Pancreas (tissue), 10 donors: Measurements from ENCODE around the gene SPRED1. TPM values are rescaled to one million over a fixed set of nuclear protein-coding genes. Genes with fewer than 3 reads are reported as not detected.

ENCODE experiments used
- ATAC-seq, 4 donors: fragments of 200-7000 bp; cut with Tn5 transposase; one replicate each; pipeline versions ENCODE4 v1.8.0 to v1.9.1; 2020; ENCODE audit warnings: mild to moderate bottlenecking in 4 of 4, moderate library complexity in 4 of 4
- DNase-seq, 6 donors: peaks; one replicate each; pipeline ENCODE4 v3.0.0-alpha.2; 2020
- FAIRE-seq: peaks from 2 replicates; lab custom pipeline; 2012; peaks lifted over from hg19 to GRCh38; lab: Jason Lieb, UNC
- H3K27ac ChIP-seq, 4 donors: fragments of 200-600 bp; sonication (generic); 1 replicate in 3 of 4; 2 replicates in 1 of 4; pipeline versions ENCODE4 v1.5.0 to v1.8.0; 2020
- H3K27me3 ChIP-seq, 4 donors: fragments of 200-600 bp; one replicate each; pipeline ENCODE4 v1.8.0; 2021
- H3K36me3 ChIP-seq, 3 donors: fragments of 200-600 bp; sonication (generic) in 1 of 3; one replicate each; pipeline versions ENCODE4 v1.5.0 to v1.8.0; 2020 to 2021
- H3K4me1 ChIP-seq, 3 donors: fragments of 200-600 bp; one replicate each; pipeline ENCODE4 v1.8.0; 2021
- H3K4me3 ChIP-seq, 4 donors: fragments of 200-600 bp; sonication (generic) in 2 of 4; one replicate each; pipeline versions ENCODE4 v1.5.0 to v1.8.0; 2020 to 2021
- H3K9me3 ChIP-seq, 4 donors: fragments of 200-600 bp; one replicate each; pipeline ENCODE4 v1.8.0; 2021
- WGBS, 2 donors: extraction: QIAGEN DNeasy Blood & Tissue Kit; methylation state at CpG; one replicate each; pipeline ENCODE4 v1.1.7; 2013; 5-methylcytosine and 5-hydroxymethylcytosine counted together
- intact Hi-C, 3 donors: fragments of 100-400 bp; cut with DNase I; formaldehyde crosslinking; loops; one replicate each; pipeline versions ENCODE4 v1.11.1 to v1.14.2; 2022
- polyA plus RNA-seq, 2 donors: library from polyadenylated mRNA; stranded (reverse); fragments of 200-250 nt; gene quantifications; one replicate each; pipeline ENCODE4 v1.2.3, GENCODE V29; 2013
- total RNA-seq, 6 donors: library from RNA; stranded (reverse); fragmentation: NEBNext Ultra II Directional in 4 of 6; extraction: Animal tissue kit (Norgen Biotek cat#: 25700) in 4 of 6; gene quantifications; one replicate each; pipeline versions ENCODE4 v1.2.1 to v1.2.4, GENCODE V29; 2021 to 2023
- TF ChIP-seq, protein P1 (sequence below), 4 donors: fragments of 200-600 bp; sonication (generic) in 3 of 4; IDR thresholded peaks; one replicate each; pipeline versions ENCODE4 v1.5.0 to v1.8.0; 2021; ENCODE audit warnings: antibody characterized with exemption in 4 of 4
- donor health status: healthy with polysubstance abuse.
- donor health status: DM: no; HTN: no; CAD: no; lungs with moderate emphysema.
- donor health status: DM: no; HTN: no; CAD: no.
- donor health status: control.
- donor health status: control.
- donor health status: Bipolar disorder and iron deficiency.
- donor health status: DM: yes; HTN: yes; CAD: no.
- donor health status: DM: no; HTN: no; CAD: no.
- donor health status: DM: no; HTN: no; CAD: no.
- donor health status: DM: yes; HTN: yes; CAD: no.

SPRED1 gene
- total and polyA plus RNA-seq, 8 donors: 2.5 to 19.2 (median 6.5) TPM

DNA sequence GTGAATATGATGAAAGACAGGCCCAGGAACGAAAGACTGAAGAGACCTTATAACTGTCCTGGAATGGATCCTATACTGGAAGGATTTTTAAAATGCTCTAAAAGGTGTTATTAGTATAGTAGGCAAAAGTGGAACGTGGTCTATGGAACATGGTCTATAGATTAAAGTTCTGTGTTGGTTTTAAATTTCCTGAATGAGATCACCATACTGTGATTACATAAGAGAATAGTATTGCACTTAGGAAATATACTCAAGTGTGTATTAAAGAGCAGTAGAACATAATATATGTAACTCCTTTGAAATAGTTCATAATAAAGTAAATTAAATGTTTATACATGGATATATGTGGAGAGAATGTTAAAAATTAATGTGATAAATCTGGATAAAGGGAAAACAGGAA is 68.2 kb downstream of the SPRED1 start:
- intact Hi-C loops: no loop called here
- H3K4me3 ChIP-seq: no peak overlapping the region
- no peak for ATAC-seq
- DNase-seq: no peak
- no peaks in the 10 kb centered on the region for H3K9me3 ChIP-seq
- H3K4me1 ChIP-seq: no peaks in the 10 kb centered on the region
- FAIRE-seq: no peak
- peaks cover 0 to 4% (median 0%) of the 10 kb centered on the region in 3 donors for H3K36me3 ChIP-seq
- 80 to 86% methylated on average over 2 of the region's 2 CpGs for WGBS, 2 donors
- TF ChIP-seq, protein P1, sequence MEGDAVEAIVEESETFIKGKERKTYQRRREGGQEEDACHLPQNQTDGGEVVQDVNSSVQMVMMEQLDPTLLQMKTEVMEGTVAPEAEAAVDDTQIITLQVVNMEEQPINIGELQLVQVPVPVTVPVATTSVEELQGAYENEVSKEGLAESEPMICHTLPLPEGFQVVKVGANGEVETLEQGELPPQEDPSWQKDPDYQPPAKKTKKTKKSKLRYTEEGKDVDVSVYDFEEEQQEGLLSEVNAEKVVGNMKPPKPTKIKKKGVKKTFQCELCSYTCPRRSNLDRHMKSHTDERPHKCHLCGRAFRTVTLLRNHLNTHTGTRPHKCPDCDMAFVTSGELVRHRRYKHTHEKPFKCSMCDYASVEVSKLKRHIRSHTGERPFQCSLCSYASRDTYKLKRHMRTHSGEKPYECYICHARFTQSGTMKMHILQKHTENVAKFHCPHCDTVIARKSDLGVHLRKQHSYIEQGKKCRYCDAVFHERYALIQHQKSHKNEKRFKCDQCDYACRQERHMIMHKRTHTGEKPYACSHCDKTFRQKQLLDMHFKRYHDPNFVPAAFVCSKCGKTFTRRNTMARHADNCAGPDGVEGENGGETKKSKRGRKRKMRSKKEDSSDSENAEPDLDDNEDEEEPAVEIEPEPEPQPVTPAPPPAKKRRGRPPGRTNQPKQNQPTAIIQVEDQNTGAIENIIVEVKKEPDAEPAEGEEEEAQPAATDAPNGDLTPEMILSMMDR (IDR thresholded peaks at IDR 0.05): no peak
- H3K27me3 ChIP-seq: no peaks in the 10 kb centered on the region
- no peak overlapping the region for H3K27ac ChIP-seq

DNA sequence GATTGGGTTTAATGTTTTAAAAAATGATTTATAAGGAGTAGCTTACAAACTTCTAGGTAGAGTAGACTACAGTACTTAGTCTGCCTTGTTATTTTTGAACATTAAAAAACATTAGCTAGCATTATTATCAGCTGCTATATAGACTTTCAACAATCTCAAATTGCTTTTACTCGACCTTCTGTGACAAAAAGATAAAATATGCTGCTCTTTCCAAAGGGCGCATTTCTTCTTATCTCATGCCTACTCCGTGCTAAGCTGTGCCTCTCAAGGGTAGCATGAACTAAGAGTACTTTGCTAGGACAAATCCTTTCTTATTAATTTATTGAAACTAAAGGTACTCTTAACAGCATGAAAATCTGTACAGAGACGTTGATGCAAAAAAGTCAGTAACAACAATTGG is 71.3 kb downstream of the SPRED1 start:
- WGBS, 2 donors: 48 to 49% methylated on average over 4 of the region's 4 CpGs
- no peak for ATAC-seq
- TF ChIP-seq, protein P1 (IDR thresholded peaks at IDR 0.05): no peak

DNA sequence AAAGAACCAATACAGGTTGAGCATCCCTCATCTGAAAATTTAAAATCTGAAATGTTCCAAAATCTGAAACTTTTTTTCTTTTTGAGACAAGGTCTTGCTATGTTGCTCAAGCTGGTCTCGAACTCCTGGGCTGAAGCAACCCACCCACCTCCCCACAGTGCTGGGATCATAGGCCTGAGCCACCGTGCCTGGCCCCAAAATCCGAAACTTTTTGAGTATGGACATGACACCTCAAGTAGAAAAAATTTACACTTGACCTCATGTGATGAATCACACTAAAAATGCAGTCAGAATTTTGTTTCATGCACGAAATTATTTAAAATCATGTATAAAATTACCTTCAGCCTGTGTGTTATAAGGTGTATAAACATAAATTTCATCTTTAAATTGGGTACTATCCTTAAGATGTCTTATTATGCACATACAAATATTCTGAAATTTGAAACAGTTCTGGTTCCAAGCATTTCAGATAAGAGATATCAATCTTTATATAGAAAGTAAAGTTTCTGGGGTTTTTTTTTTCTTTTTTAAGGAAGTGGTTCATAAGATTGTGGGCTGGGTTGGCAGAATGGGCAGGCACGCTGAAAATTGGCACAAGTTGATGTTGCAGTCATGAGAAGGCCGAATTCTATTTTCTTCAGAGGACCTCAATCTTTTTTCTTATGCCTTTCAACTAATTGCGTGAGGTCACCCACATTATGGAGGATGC is 72.5 kb downstream of the SPRED1 start:
- intact Hi-C loops: no loop called here
- DNase-seq (no peak), FAIRE-seq (no peak), ATAC-seq (no peak)
- no peak overlapping the region for H3K27ac ChIP-seq
- 84 to 92% methylated on average over 7 of the region's 7 CpGs for WGBS, 2 donors
- no peaks in the 10 kb centered on the region for H3K4me1 ChIP-seq
- no peaks in the 10 kb centered on the region for H3K27me3 ChIP-seq
- TF ChIP-seq, protein P1 (IDR thresholded peaks at IDR 0.05): no peak
- no peak overlapping the region for H3K4me3 ChIP-seq
- H3K36me3 ChIP-seq: peaks cover 0 to 4% (median 0%) of the 10 kb centered on the region in 3 donors
- no peaks in the 10 kb centered on the region for H3K9me3 ChIP-seq

More for the DNA sequence above, 71.3 kb downstream of the SPRED1 start:
- Histone ChIP-seq H3K4me1 (no peaks in the 10 kb centered on the region), H3K27me3 (no peaks in the 10 kb centered on the region), H3K36me3 (peaks cover 0 to 4% (median 0%) of the 10 kb centered on the region in 3 donors), H3K4me3 (no peak overlapping the region), H3K27ac (no peak overlapping the region), H3K9me3 (no peaks in the 10 kb centered on the region)
- intact Hi-C loops: no loop called here
- DNase-seq: no peak
- no peak for FAIRE-seq

- peaks cover 0 to 4% (median 0%) of the 10 kb centered on the region in 3 donors for H3K36me3 ChIP-seq
- H3K4me1 ChIP-seq: no peaks in the 10 kb centered on the region
- DNase-seq (no peak), FAIRE-seq (no peak), ATAC-seq (no peak)
- no peak overlapping the region for H3K27ac ChIP-seq
- 88 to 97% methylated on average over 1 of the region's 1 CpG for WGBS, 2 donors
- no peak overlapping the region for H3K4me3 ChIP-seq
- H3K9me3 ChIP-seq: no peaks in the 10 kb centered on the region
- TF ChIP-seq, protein P1 (IDR thresholded peaks at IDR 0.05): no peak
- intact Hi-C loops: no loop called here
- H3K27me3 ChIP-seq: no peaks in the 10 kb centered on the region
These were observed 73.0 kb downstream of the SPRED1 start for GRCh38 chr15:38325648-38325990.

- Histone ChIP-seq H3K4me3 (no peak overlapping the region), H3K27me3 (no peaks in the 10 kb centered on the region), H3K27ac (no peak overlapping the region), H3K9me3 (no peaks in the 10 kb centered on the region), H3K36me3 (no peaks in the 10 kb centered on the region), H3K4me1 (no peaks in the 10 kb centered on the region)
- no peak for FAIRE-seq
- 89 to 95% methylated on average over 1 of the region's 1 CpG for WGBS, 2 donors
- no peak for ATAC-seq
- TF ChIP-seq, protein P1 (IDR thresholded peaks at IDR 0.05): no peak
- DNase-seq: no peak
- intact Hi-C loops: no loop called here
These were observed 80.1 kb downstream of the SPRED1 start for GRCh38 chr15:38332711-38333110.
